H1 (cell line): ENCODE data around the gene TAS2R30. TPM values are rescaled to one million over a fixed set of nuclear protein-coding genes. Genes with fewer than 3 reads are reported as not detected.

Source experiments
- JUN ChIP-seq: IDR thresholded peaks from 2 replicates; pipeline ENCODE4 v1.6.1; 2011; ENCODE audit warnings: low read depth, mild to moderate bottlenecking, improper control_type of control experiment, low read length
- polyA plus RNA-seq, 7 experiments: library from polyadenylated mRNA; depleted of rRNA in 3 of 7; stranded (reverse) in 5 of 7; unstranded in 2 of 7; fragments of >200 nt in 5 of 7; fragments of 200-250 nt in 2 of 7; gene quantifications; 1 replicate in 5 of 7; 2 replicates in 1 of 7; 4 replicates in 1 of 7; pipeline versions ENCODE4 v1.2.1 to v1.2.3, GENCODE V29; 2011 to 2013; ENCODE audit warnings: missing spikeins in 2 of 7, mixed read lengths in 2 of 7
- total RNA-seq: library from RNA; stranded (reverse); fragmentation: NEBNext Ultra II Directional; extraction: Animal tissue kit (Norgen Biotek cat#: 25700); gene quantifications from 2 replicates; pipeline ENCODE4 v1.2.1, GENCODE V29; 2021

Gene TAS2R30
- total and polyA plus RNA-seq, 2 of the 8 experiments (the other 6 are each of a cell fraction or from before 2014, with no cell fraction given): 0.33 to 1.0 TPM

DNA sequence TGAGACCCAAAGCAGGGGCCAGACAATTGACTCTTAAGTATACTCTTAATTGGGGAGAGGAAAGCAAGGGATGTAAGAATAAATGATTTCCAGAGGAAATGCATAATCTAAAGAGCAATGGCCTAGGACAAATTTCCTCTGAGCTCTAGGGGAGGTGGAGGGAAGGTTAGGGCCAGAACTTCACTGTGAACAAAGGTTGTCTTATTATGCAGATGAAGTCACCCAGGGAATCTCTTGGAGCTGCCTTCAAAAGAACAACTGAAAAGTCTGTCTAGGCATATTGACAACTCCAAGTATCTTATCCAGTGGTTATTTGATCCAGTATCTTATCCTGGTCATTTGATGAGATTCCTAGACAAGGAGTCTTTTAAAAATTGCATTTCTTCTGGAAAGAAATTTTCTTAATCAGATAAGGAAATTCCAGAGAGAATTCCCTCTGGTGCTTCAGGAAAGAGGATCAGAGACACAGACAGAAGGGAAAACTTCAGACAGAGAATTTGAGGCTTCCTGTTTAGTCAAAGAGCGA is 20.0 kb upstream of the TAS2R30 start (continued):
- TF ChIP-seq JUN: no peak
